ENCODE results near the gene TMEM120B. TPM values are rescaled to one million over a fixed set of nuclear protein-coding genes. Genes with fewer than 3 reads are reported as not detected.

TMEM120B gene
- total and polyA plus RNA-seq, 2 of the 13 experiments (the other 11 are each of a cell fraction or from before 2014, with no cell fraction given) = 7.1 to 12.9 TPM

DNA sequence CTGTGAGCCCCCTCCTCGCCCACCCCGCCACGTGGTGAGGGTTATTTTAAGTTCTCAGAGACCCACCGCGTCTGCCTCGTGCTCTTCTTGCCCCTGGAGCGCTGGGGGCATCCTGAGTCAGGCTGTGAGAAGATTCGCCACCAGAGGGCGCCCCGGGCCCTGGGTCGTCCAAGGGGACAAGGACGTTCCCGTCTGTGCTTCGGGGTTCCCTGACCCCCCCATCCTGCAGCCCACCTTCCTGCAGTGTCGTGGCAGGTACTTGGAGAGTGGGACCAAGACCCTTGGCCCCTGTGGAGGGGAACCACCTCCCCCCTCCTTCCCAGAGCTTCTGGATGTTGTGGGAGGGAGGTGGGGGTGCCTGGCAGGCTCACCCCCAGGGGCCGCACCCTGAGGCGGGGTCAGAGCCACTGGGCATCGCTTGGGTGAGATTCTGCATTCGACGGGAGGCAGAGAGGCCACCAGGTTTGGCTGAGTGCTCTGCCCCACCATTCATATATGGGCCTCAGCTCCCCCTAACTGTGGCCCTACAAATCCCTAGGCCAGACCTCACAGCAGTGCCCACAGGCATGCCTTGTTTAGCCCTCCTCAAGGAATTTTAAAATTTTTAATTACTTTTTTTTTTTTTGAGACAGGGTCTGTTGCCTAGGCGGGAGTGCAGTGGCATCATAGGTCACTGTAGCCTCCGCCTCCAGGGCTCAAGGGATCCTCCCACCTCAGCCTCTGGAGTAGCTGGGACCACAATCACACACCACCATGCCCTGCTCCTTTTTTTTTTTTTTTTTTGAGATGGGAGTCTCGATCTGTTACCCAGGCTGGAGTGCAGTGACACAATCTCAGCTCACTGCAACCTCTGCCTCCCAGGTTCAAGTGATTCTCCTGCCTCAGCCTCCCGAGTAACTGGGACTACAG lies 63.9 kb downstream of the TMEM120B start:
- no TSS peak for BruUV-seq (replicated peaks)
- Histone ChIP-seq H3K4me1 (ENCODE audit: insufficient read depth, low read length) (peaks cover 14% of the 10 kb centered on the region), H3K27ac (ENCODE audit: extremely low read length, insufficient read depth, low read length) (no peak overlapping the region), H3K9ac (ENCODE audit: insufficient read depth, low read depth, low read length) (no peak overlapping the region), H3K36me3 (replicated peaks in 1 of 2; ENCODE audit: control insufficient read depth in 1 of 2, insufficient read depth in 2 of 2, low read length in 2 of 2) (peaks cover 0 to 7% of the 10 kb centered on the region in 2 experiments; a peak in 2 of 5 replicates), H2AFZ (ENCODE audit: low read length) (no peak overlapping the region), H4K20me1 (ENCODE audit: insufficient read depth, low read length) (no peaks in the 10 kb centered on the region), H3K4me2 (ENCODE audit: low read depth, low read length) (peak overlapping the region; percentile 18; the same call in 1 of the 2 replicates), H3K9me3 (ENCODE audit: low read length) (no peaks in the 10 kb centered on the region), H3K27me3 (ENCODE audit: control insufficient read depth in 1 of 2, insufficient read depth in 2 of 2, low read length in 2 of 2) (no peaks in the 10 kb centered on the region), H3K4me3 (replicated peaks in 1 of 3; ENCODE audit: insufficient read depth in 1 of 3, low read depth in 2 of 3, low read length in 3 of 3) (no peak overlapping the region), H3K79me2 (ENCODE audit: insufficient read depth, low read length) (no peaks in the 10 kb centered on the region)
- in situ Hi-C loops (cut with HindIII; ENCODE audit: extremely low pct_ligation_motif_present, low pct_unique_long_range_greater_than_20kb) (no loop called here), intact Hi-C loops (cut with micrococcal nuclease; ENCODE audit: unreplicated experiment) (loop anchor here (1.0 kb wide), 1 partner anchor 18 kb away; no protein-coding TSS in a partner anchor)
- no peak for FAIRE-seq
- ChIA-PET POLR2A (interaction anchor here (1.1 to 1.4 kb wide), 2 partner anchors 16 to 18 kb away, joined by 3 to 4 read pairs; no protein-coding TSS in a partner anchor), CTCF (ENCODE audit: low intra/inter-chr PET ratio, low total read pairs) (interaction anchor here (1.1 to 6.1 kb wide), 4 partner anchors 17 to 118 kb away, joined by 3 to 66 read pairs (median 14); partner anchors contain the start of gene RHOF)
- no peak for DNase-seq (ENCODE audit: low spot score)
- peak; percentile 71 for ATAC-seq
- 43% methylated on average over 11 of the region's 24 CpGs for WGBS (ENCODE audit: low lambda C conversion rate)
- TF ChIP-seq ZNF772 (CRISPR knock-in tag; IDR thresholded peaks at IDR 0.05) (0 out of 2 replicates have a peak, but pooled peaks have one; percentile 13), ZNF451 (CRISPR knock-in tag; IDR thresholded peaks at IDR 0.05) (0 out of 2 replicates have a peak, but pooled peaks have one; percentile 35), RBM22 (optimal IDR thresholded peaks at IDR 0.05; ENCODE audit: low read length) (peak; percentile 71), ZNF331 (CRISPR knock-in tag; IDR thresholded peaks at IDR 0.05) (no peak), GATA4 (IDR thresholded peaks at IDR 0.05; ENCODE audit: borderline replicate concordance, low read depth) (no peak), ZFX (CRISPR knock-in tag; IDR thresholded peaks at IDR 0.05; ENCODE audit: low read depth) (peak; percentile 31; the same call in 1 of the 2 replicates), NFIB (CRISPR knock-in tag; IDR thresholded peaks at IDR 0.05; ENCODE audit: borderline replicate concordance) (no peak), ZC3H13 (CRISPR knock-in tag; IDR thresholded peaks at IDR 0.05) (peak; percentile 67), ZNF274 (CRISPR knock-in tag; IDR thresholded peaks at IDR 0.05) (no peak), NFE2L1 (CRISPR knock-in tag; IDR thresholded peaks at IDR 0.05; ENCODE audit: borderline replicate concordance) (no peak), CBX5 (CRISPR knock-in tag; IDR thresholded peaks at IDR 0.05; ENCODE audit: borderline replicate concordance) (peak; percentile 35; the same call in 1 of the 2 replicates)
- TF ChIP-seq, protein P1, sequence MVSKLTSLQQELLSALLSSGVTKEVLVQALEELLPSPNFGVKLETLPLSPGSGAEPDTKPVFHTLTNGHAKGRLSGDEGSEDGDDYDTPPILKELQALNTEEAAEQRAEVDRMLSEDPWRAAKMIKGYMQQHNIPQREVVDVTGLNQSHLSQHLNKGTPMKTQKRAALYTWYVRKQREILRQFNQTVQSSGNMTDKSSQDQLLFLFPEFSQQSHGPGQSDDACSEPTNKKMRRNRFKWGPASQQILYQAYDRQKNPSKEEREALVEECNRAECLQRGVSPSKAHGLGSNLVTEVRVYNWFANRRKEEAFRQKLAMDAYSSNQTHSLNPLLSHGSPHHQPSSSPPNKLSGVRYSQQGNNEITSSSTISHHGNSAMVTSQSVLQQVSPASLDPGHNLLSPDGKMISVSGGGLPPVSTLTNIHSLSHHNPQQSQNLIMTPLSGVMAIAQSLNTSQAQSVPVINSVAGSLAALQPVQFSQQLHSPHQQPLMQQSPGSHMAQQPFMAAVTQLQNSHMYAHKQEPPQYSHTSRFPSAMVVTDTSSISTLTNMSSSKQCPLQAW (CRISPR knock-in tag; IDR thresholded peaks at IDR 0.05) = peak; percentile 70; the same call in 1 of the 2 replicates
- TF ChIP-seq, protein P2, sequence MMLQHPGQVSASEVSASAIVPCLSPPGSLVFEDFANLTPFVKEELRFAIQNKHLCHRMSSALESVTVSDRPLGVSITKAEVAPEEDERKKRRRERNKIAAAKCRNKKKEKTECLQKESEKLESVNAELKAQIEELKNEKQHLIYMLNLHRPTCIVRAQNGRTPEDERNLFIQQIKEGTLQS (CRISPR knock-in tag; IDR thresholded peaks at IDR 0.05) = no peak
- TF ChIP-seq, protein P3, sequence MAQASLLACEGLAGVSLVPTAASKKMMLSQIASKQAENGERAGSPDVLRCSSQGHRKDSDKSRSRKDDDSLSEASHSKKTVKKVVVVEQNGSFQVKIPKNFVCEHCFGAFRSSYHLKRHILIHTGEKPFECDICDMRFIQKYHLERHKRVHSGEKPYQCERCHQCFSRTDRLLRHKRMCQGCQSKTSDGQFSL (CRISPR knock-in tag; IDR thresholded peaks at IDR 0.05) = peak; percentile 79; the same call in 1 of the 2 replicates
- TF ChIP-seq, protein P4, sequence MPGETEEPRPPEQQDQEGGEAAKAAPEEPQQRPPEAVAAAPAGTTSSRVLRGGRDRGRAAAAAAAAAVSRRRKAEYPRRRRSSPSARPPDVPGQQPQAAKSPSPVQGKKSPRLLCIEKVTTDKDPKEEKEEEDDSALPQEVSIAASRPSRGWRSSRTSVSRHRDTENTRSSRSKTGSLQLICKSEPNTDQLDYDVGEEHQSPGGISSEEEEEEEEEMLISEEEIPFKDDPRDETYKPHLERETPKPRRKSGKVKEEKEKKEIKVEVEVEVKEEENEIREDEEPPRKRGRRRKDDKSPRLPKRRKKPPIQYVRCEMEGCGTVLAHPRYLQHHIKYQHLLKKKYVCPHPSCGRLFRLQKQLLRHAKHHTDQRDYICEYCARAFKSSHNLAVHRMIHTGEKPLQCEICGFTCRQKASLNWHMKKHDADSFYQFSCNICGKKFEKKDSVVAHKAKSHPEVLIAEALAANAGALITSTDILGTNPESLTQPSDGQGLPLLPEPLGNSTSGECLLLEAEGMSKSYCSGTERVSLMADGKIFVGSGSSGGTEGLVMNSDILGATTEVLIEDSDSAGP (CRISPR knock-in tag; IDR thresholded peaks at IDR 0.05; ENCODE audit: borderline replicate concordance) = 0 out of 2 replicates have a peak, but pooled peaks have one; percentile 29
- TF ChIP-seq, protein P5, sequence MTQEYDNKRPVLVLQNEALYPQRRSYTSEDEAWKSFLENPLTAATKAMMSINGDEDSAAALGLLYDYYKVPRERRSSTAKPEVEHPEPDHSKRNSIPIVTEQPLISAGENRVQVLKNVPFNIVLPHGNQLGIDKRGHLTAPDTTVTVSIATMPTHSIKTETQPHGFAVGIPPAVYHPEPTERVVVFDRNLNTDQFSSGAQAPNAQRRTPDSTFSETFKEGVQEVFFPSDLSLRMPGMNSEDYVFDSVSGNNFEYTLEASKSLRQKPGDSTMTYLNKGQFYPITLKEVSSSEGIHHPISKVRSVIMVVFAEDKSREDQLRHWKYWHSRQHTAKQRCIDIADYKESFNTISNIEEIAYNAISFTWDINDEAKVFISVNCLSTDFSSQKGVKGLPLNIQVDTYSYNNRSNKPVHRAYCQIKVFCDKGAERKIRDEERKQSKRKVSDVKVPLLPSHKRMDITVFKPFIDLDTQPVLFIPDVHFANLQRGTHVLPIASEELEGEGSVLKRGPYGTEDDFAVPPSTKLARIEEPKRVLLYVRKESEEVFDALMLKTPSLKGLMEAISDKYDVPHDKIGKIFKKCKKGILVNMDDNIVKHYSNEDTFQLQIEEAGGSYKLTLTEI (CRISPR knock-in tag; conservative IDR thresholded peaks at IDR 0.05) = no peak
